ENCODE results near the gene RGS7BP.

DNA sequence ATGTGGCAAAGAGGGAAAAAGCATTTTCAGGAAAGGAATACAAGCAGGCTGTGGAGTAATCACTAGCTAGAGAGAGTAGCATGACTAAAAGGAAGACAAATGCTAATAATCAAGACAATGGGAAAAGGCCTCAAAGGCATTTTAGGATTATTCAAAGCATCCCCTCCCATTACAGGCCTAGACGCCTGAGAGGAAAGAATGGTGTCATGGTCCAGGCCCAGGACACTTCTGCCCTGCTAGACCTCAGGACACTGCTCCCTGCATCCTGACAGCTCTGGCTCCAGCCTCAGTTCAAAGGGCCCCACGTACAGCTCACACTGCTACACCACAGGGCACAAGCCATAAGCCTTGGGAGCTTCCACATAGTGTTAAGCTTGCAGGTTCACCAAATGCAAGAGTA lies 143.7 kb downstream of the RGS7BP start:
- TF ChIP-seq, protein P1, sequence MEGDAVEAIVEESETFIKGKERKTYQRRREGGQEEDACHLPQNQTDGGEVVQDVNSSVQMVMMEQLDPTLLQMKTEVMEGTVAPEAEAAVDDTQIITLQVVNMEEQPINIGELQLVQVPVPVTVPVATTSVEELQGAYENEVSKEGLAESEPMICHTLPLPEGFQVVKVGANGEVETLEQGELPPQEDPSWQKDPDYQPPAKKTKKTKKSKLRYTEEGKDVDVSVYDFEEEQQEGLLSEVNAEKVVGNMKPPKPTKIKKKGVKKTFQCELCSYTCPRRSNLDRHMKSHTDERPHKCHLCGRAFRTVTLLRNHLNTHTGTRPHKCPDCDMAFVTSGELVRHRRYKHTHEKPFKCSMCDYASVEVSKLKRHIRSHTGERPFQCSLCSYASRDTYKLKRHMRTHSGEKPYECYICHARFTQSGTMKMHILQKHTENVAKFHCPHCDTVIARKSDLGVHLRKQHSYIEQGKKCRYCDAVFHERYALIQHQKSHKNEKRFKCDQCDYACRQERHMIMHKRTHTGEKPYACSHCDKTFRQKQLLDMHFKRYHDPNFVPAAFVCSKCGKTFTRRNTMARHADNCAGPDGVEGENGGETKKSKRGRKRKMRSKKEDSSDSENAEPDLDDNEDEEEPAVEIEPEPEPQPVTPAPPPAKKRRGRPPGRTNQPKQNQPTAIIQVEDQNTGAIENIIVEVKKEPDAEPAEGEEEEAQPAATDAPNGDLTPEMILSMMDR (IDR thresholded peaks at IDR 0.05; ENCODE audit: insufficient read depth, low read length): no peak
- TF ChIP-seq, protein P2, sequence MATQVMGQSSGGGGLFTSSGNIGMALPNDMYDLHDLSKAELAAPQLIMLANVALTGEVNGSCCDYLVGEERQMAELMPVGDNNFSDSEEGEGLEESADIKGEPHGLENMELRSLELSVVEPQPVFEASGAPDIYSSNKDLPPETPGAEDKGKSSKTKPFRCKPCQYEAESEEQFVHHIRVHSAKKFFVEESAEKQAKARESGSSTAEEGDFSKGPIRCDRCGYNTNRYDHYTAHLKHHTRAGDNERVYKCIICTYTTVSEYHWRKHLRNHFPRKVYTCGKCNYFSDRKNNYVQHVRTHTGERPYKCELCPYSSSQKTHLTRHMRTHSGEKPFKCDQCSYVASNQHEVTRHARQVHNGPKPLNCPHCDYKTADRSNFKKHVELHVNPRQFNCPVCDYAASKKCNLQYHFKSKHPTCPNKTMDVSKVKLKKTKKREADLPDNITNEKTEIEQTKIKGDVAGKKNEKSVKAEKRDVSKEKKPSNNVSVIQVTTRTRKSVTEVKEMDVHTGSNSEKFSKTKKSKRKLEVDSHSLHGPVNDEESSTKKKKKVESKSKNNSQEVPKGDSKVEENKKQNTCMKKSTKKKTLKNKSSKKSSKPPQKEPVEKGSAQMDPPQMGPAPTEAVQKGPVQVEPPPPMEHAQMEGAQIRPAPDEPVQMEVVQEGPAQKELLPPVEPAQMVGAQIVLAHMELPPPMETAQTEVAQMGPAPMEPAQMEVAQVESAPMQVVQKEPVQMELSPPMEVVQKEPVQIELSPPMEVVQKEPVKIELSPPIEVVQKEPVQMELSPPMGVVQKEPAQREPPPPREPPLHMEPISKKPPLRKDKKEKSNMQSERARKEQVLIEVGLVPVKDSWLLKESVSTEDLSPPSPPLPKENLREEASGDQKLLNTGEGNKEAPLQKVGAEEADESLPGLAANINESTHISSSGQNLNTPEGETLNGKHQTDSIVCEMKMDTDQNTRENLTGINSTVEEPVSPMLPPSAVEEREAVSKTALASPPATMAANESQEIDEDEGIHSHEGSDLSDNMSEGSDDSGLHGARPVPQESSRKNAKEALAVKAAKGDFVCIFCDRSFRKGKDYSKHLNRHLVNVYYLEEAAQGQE (IDR thresholded peaks at IDR 0.05; ENCODE audit: insufficient replicate concordance, low read depth): no peak
- TF ChIP-seq GABPA (IDR thresholded peaks at IDR 0.05; ENCODE audit: low read depth) (no peak), POLR2AphosphoS5 (IDR thresholded peaks at IDR 0.05; ENCODE audit: low read depth) (no peak)
